ENCODE results near the gene SLC5A10.
"Not testable (repeated sequence)": the region's sequence is repeated elsewhere in the genome, so short reads cannot be mapped to it uniquely, and the experiment has no call there.

Gene SLC5A10

DNA sequence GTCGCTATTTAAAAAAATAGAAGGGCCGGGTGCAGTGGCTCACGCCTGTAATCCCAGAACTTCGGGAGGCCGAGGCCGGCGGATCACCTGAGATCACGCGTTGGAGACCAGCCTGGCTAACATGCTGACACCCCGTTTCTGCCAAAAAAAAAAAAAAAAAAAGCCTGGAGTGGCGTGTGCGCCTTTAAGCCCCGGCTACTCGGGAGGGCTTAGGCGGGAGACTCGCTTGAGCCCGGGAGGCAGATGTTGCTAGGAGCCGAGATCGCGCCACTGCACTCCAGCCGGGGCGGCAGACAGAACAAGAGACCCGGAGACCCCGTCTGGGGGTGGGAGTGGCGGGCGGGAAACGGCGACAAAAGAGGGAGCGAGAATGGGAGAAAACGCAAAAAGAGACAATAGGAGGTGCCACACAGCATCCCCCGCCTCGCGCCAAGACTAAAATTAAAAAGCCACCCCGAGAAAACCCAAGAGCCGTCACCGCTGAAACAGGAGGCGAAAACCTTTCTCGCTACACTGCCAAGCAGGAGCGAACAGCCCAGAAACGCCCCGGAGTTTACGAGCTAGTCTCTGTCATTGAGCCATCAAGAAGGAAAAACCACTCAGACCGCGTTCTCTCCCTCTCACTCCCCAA lies 111.5 kb downstream of the SLC5A10 start:
- DNase-seq (ENCODE audit: extremely low spot score); CTCF ChIA-PET: not testable (repeated sequence)
- POLR2A ChIA-PET: interaction anchor here (0.6 kb wide), 2 partner anchors 315 to 870 kb away, joined by 3 read pairs; partner anchors contain the start of gene MAPK7

- CTCF ChIA-PET; DNase-seq (ENCODE audit: extremely low spot score): not testable (repeated sequence)
- POLR2A ChIA-PET: interaction anchor here (0.6 kb wide), 3 partner anchors 314 to 871 kb away, joined by 3 read pairs; partner anchors contain the start of gene MAPK7
Observed at GRCh38 chr17:19064378-19064777, 112.4 kb downstream of the SLC5A10 start.

- POLR2A ChIA-PET, CTCF ChIA-PET: not testable (repeated sequence)
Observed at GRCh38 chr17:19070318-19071168, 118.6 kb downstream of the SLC5A10 start.

More at GRCh38 chr17:19070318-19071168, 118.6 kb downstream of the SLC5A10 start:
- not testable (repeated sequence) for DNase-seq (ENCODE audit: extremely low spot score)

All from GM10248 (cell line).